HepG2 (cell line): ENCODE results near the gene RPS27L. TPM values are rescaled to one million over a fixed set of nuclear protein-coding genes. Genes with fewer than 3 reads are reported as not detected.

Experiments
- ARID4A ChIP-seq: sonication (generic); formaldehyde crosslinking; IDR thresholded peaks from 2 replicates; pipeline ENCODE4 v1.5.0; 2020; ENCODE audit warnings: mild to moderate bottlenecking, missing genetic modification reagents, borderline replicate concordance
- BHLHE40 ChIP-seq: IDR thresholded peaks from 2 replicates; pipeline ENCODE4 v1.6.1; 2011; ENCODE audit warnings: low read length, improper control_type of control experiment
- BRD4 ChIP-seq: sonication (generic); formaldehyde crosslinking; IDR thresholded peaks from 2 replicates; pipeline ENCODE4 v1.4.0; 2020; ENCODE audit warnings: missing genetic modification reagents
- DMTF1 ChIP-seq: sonication (generic); formaldehyde crosslinking; IDR thresholded peaks from 2 replicates; pipeline ENCODE4 v1.4.0; 2020; ENCODE audit warnings: mild to moderate bottlenecking, missing genetic modification reagents
- FOSL2 ChIP-seq: sonication (generic); formaldehyde crosslinking; IDR thresholded peaks from 2 replicates; pipeline ENCODE4 v1.4.0; 2020; ENCODE audit warnings: missing genetic modification reagents
- GMEB2 ChIP-seq: IDR thresholded peaks from 2 replicates; pipeline ENCODE4 v1.6.1; 2016; ENCODE audit warnings: missing biosample characterization, missing genetic modification reagents, low read depth
- IRX3 ChIP-seq: sonication (generic); formaldehyde crosslinking; IDR thresholded peaks from 2 replicates; pipeline ENCODE4 v1.8.1; 2023; ENCODE audit warnings: mild to moderate bottlenecking, low read depth, missing genetic modification reagents, borderline replicate concordance
- NR2F1 ChIP-seq, 2 experiments: fragments of 450-650 bp in 1 of 2; formaldehyde crosslinking in 1 of 2; IDR thresholded peaks; 2 replicates each; pipeline versions ENCODE4 v1.5.0 to v1.6.1; 2016 to 2020; ENCODE audit warnings: mild to moderate bottlenecking in 1 of 2, missing compliant biosample characterization in 1 of 2, missing genetic modification reagents in 1 of 2, moderate library complexity in 1 of 2
- PHF20 ChIP-seq: sonication (generic); formaldehyde crosslinking; IDR thresholded peaks from 2 replicates; pipeline ENCODE4 v1.5.0; 2020; ENCODE audit warnings: mild to moderate bottlenecking, missing genetic modification reagents
- RNF2 ChIP-seq: fragments of 450-650 bp; conservative IDR thresholded peaks from 2 replicates; pipeline ENCODE4 v1.6.1; 2016; ENCODE audit warnings: low read depth
- SMARCE1 ChIP-seq: fragments of 450-650 bp; IDR thresholded peaks from 2 replicates; pipeline ENCODE4 v1.6.1; 2017; ENCODE audit warnings: borderline replicate concordance
- SRY ChIP-seq: sonication (generic); formaldehyde crosslinking; IDR thresholded peaks from 2 replicates; pipeline ENCODE4 v1.8.0; 2022; ENCODE audit warnings: mild to moderate bottlenecking, missing genetic modification reagents
- TCF7 ChIP-seq: sonication (generic); IDR thresholded peaks from 2 replicates; pipeline ENCODE4 v1.6.1; 2016; ENCODE audit warnings: antibody characterized with exemption, low read depth
- ZMYM4 ChIP-seq: sonication (generic); formaldehyde crosslinking; IDR thresholded peaks from 2 replicates; pipeline ENCODE4 v1.8.1; 2023; ENCODE audit warnings: mild to moderate bottlenecking, missing genetic modification reagents
- ZNF20 ChIP-seq: sonication (generic); formaldehyde crosslinking; IDR thresholded peaks from 2 replicates; pipeline ENCODE4 v1.4.0; 2020; ENCODE audit warnings: mild to moderate bottlenecking, moderate library complexity, missing genetic modification reagents
- ZNF225 ChIP-seq: sonication (generic); formaldehyde crosslinking; IDR thresholded peaks from 2 replicates; pipeline ENCODE4 v1.4.0; 2020; ENCODE audit warnings: mild to moderate bottlenecking, missing genetic modification reagents
- ZNF34 ChIP-seq: sonication (generic); formaldehyde crosslinking; IDR thresholded peaks from 2 replicates; pipeline ENCODE4 v1.4.0; 2020; ENCODE audit warnings: mild to moderate bottlenecking, missing genetic modification reagents, borderline replicate concordance
- ZNF580 ChIP-seq: IDR thresholded peaks from 2 replicates; pipeline ENCODE4 v1.6.1; 2016; ENCODE audit warnings: low read depth, borderline replicate concordance
- ZNF672 ChIP-seq: sonication (generic); formaldehyde crosslinking; IDR thresholded peaks from 2 replicates; pipeline ENCODE4 v1.8.1; 2022; ENCODE audit warnings: missing genetic modification reagents
- polyA plus RNA-seq, 8 experiments: library from polyadenylated mRNA; depleted of rRNA in 3 of 8; stranded (reverse) in 7 of 8; unstranded in 1 of 8; fragments of >200 nt; fragmentation: Illumina TruSeq in 4 of 8; extraction: Trizol in 4 of 8; gene quantifications; 2 replicates each; pipeline versions ENCODE4 v1.2.1 to v1.2.3, GENCODE V29; 2011 to 2016; ENCODE audit warnings: low read depth in 4 of 8, missing spikeins in 1 of 8, mixed read lengths in 1 of 8; ENCODE audit not compliant: insufficient read depth in 1 of 8
- total RNA-seq, 5 experiments: library from RNA; depleted of rRNA; stranded (reverse); fragments of >200 nt; fragmentation: Illumina TruSeq; extraction: Trizol; gene quantifications; 2 replicates each; pipeline ENCODE4 v1.2.3, GENCODE V29; 2016; ENCODE audit warnings: low read depth in 1 of 5
- TF ChIP-seq, protein P1 (sequence below): sonication (generic); formaldehyde crosslinking; IDR thresholded peaks from 2 replicates; pipeline ENCODE4 v1.8.1; 2022; ENCODE audit warnings: mild to moderate bottlenecking, missing genetic modification reagents
- TF ChIP-seq, protein P2 (sequence below): sonication (generic); formaldehyde crosslinking; IDR thresholded peaks from 2 replicates; pipeline ENCODE4 v1.4.0; 2020; ENCODE audit warnings: mild to moderate bottlenecking, missing genetic modification reagents

RPS27L gene
- total and polyA plus RNA-seq, 2 of the 13 experiments (the other 11 are each of a cell fraction or from before 2014, with no cell fraction given): 231 to 433 TPM

DNA sequence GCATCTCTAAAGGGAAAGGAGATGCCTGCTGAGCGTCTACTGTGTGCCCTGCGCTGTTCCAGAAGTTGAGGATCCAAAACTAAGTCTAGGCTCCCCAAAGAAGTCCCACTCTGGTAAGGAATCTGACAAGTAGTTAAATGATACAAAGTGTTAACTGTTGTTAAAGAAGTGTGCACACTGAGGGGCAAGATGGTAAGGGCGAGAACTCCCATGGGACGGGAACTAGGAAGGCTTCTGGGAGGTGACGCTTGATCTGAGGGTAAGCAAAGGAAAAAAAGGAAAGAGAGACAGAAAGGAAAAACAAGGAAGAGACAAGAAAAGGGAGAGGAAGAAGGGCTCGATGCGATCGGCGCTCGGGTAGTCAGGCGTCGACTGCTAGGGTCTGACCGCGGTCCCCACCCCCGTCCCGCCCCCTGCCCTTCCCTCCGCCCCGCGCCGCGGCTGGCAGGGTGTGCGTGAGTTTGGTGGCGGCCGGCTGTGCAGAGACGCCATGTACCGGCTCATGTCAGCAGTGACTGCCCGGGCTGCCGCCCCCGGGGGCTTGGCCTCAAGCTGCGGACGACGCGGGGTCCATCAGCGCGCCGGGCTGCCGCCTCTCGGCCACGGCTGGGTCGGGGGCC lies 35.8 kb downstream of the RPS27L start, which contains the start of gene LACTB (continued):
- no peak for TF ChIP-seq DMTF1
- no peak for TF ChIP-seq GMEB2 (CRISPR knock-in tag)
- no peak for TF ChIP-seq SMARCE1
- no peak for TF ChIP-seq ZNF34 (CRISPR knock-in tag)
- no peak for TF ChIP-seq NR2F1 (CRISPR knock-in tag; IDR thresholded peaks at IDR 0.05)
- TF ChIP-seq TCF7: no peak
- TF ChIP-seq IRX3: no peak
- TF ChIP-seq BHLHE40: no peak
- no peak for TF ChIP-seq SRY (CRISPR knock-in tag)
- TF ChIP-seq, protein P1, sequence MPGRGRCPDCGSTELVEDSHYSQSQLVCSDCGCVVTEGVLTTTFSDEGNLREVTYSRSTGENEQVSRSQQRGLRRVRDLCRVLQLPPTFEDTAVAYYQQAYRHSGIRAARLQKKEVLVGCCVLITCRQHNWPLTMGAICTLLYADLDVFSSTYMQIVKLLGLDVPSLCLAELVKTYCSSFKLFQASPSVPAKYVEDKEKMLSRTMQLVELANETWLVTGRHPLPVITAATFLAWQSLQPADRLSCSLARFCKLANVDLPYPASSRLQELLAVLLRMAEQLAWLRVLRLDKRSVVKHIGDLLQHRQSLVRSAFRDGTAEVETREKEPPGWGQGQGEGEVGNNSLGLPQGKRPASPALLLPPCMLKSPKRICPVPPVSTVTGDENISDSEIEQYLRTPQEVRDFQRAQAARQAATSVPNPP: no peak
- no peak for TF ChIP-seq ZNF672 (CRISPR knock-in tag)
- TF ChIP-seq ZNF20 (CRISPR knock-in tag): no peak
- peak; percentile 87 for TF ChIP-seq ARID4A (CRISPR knock-in tag)
- TF ChIP-seq, protein P2, sequence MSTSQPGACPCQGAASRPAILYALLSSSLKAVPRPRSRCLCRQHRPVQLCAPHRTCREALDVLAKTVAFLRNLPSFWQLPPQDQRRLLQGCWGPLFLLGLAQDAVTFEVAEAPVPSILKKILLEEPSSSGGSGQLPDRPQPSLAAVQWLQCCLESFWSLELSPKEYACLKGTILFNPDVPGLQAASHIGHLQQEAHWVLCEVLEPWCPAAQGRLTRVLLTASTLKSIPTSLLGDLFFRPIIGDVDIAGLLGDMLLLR (CRISPR knock-in tag): no peak
- no peak for TF ChIP-seq RNF2
- TF ChIP-seq ZNF225 (CRISPR knock-in tag): no peak
- no peak for TF ChIP-seq BRD4
- TF ChIP-seq ZMYM4 (CRISPR knock-in tag): peak; percentile 15; the same call in 1 of the 2 replicates
- peak; percentile 55; the same call in 1 of the 2 replicates for TF ChIP-seq PHF20 (CRISPR knock-in tag)
- TF ChIP-seq ZNF580 (CRISPR knock-in tag): no peak
- TF ChIP-seq FOSL2: peak; percentile 46
